SKM-1 (cell line): ENCODE measurements around the gene PROM2.

Experiments
- DNase-seq: peaks from one replicate; lab custom pipeline; 2025; ENCODE audit not compliant: unreplicated experiment; lab: John Stamatoyannopoulos, UW

Gene PROM2

DNA sequence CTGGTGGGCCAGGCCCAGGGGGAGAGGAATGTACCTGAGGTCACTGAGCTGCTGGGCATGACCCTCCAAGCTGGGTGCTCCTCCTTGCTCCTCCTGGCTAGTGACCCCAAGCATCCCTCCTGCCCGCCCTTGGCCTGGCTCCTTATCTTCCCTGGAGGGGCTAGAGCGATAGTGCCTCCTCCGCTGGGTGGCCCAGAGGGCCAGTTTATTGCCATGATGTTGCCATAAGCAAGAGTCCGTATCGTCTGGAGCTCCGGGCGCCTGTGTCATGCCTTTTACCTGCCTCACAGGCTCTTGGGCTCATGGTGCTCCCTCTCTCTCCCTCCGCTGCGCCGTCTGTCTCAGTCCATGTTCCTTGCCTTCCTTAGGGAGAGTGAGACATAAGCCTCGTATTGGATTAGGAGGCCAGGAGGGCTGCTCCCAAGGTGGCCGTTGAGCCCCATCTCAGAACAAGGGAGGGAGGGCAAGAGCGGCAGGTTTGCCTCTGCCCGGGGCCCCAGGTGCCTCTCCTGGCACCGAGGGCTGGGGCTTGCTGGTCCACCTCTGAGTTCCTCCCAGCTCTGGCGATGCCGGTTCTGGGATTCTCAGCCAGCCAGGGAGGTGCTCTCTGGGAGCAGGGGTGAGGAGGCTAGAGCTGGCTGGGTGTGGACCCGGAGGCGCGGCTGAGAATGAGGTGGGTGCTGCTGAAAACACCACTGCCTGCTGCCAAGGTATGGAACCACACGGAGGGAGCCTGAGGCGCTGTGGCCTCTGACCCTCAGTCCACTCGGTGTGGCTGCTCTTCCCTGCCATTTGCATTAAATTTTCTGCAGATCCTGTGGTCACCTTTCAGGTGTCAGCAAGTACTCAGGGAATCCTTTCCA is 45.5 kb downstream of the PROM2 start:
- no peak for DNase-seq

GRCh38 chr2:95320344-95320712 is 46.1 kb downstream of the PROM2 start:
- no peak for DNase-seq

DNA sequence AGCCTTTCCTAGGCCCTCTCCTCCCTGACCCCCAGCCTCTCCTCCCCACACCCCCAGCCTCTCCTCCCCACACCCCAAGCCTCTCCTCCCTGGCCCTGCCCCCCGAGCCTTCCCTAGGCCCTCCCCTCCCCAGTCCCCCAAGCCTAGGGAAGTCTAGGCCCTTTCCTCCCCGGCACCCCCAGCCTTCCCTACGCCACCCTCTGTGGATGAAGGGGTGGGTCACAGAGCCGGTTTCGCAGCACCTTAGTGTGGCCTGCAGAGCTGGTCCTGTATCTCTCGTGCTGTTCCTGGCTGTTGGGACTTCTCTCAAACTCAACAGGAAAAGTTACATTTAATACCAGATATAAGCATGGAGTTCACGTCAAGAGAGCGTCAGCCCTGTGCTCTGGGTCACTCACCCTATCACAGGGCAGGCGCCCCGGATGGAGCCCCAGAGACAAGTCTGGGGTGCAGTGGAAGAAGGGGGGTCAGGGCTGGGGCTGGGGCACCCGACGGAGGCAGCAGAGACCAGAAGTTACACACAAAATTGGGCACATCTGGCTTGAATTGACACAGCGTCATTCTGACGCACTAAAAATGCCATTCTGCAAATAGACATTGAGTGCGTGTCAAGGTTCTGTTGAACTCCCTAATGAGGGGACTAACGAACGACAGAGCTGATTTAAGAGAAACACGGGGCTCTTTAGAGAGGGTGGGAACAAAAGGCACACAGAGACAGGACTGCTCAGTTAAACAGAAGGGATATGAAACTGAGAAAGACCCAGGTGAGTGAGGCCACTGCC is 46.9 kb downstream of the PROM2 start:
- no peak for DNase-seq

DNA sequence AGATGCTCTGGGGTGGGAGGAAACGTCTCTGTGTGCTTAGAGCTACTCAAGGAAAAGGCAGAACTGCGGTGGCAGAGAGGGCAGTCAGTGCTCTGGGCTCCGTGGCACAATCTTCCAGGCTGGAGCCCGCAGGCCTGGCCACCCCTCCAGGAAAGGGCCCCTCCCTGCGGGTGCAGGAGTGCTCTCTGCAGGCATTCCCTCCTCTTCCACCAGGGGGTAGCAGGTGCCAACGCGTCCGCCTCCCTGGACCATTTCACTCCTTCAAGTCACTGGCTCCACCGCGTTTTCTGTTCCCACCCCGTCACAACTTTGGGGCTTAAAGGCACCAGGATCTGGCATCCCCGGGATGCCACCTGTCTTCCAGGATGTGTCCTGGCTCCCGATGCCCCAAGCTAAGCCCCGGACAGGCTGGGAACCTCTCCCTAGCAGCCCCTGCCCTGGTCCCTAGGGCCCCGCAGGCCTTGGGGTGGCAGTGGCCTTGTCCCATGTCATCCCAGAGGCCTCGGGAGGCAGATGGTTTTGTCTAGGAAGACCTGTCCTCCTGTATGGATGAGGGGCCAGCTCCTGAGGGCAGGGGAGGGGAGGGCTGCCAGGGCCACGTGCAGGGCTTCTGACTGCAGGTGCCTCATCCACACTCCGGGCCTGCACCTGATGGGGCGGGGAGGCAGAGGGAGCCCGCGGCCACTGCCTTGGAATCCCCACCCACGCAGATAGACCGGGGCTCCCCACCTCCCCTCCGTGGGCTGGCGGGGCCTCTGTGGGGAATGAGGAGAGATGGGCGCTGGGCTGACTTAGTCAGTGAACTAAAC is 49.3 kb downstream of the PROM2 start:
- no peak for DNase-seq

GRCh38 chr2:95325026-95325425 is 50.8 kb downstream of the PROM2 start:
- DNase-seq: no peak

DNA sequence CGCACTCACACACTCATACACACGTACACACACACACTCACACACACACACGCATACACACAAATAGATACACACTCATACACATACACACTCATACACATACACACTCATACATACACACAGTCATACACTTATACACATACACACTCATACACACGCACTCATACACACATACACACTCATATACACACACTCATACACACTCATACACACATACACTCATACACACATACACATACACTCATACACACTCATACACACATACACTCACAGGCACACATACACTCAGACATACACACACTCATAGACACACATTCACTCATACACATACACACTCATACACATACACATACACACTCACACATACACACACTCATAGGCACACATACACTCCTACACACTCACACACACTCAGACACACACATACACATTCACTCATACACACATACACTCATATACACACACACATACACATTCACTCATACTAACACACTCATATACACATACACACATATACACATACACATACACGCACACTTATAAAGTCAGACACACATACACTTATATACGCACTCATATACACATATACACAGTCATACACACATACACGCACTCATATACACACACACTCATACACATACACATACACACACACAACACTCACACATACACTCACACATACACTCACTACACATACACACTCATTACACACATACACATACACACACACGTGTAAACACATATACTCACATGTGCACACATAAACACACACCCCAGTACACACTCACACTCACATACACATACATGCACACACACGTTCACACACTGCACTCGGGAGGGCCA is 51.6 kb downstream of the PROM2 start:
- DNase-seq: no peak

- DNase-seq: no peak
Measured at GRCh38 chr2:95326433-95327140, 52.3 kb downstream of the PROM2 start.

DNA sequence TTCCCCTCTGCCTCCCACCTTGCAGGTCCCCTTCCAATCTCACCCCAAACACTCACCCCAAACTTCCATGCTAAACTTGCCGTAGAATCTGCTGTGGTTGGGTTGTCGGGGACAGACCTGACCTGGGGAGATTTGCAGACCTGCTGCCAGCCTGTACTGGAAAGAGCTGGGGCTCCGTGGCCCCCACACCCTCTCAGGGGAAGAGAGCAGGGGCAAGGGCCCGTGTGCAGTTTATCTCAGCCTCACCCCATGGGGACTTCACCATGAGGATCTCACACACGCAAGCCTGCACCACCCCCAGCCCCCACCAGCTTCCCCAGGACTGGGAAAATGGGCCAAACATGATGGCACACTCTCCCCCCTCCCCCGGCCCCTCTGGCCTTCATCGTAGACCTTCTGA is 53.6 kb downstream of the PROM2 start:
- no peak for DNase-seq

GRCh38 chr2:95328358-95329125 is 54.3 kb downstream of the PROM2 start:
- DNase-seq: no peak

GRCh38 chr2:95329401-95329800 is 55.2 kb downstream of the PROM2 start:
- DNase-seq: no peak

GRCh38 chr2:95329891-95330793 is 55.9 kb downstream of the PROM2 start:
- no peak for DNase-seq

- no peak for DNase-seq
Measured at GRCh38 chr2:95330794-95331338, 56.6 kb downstream of the PROM2 start.

DNA sequence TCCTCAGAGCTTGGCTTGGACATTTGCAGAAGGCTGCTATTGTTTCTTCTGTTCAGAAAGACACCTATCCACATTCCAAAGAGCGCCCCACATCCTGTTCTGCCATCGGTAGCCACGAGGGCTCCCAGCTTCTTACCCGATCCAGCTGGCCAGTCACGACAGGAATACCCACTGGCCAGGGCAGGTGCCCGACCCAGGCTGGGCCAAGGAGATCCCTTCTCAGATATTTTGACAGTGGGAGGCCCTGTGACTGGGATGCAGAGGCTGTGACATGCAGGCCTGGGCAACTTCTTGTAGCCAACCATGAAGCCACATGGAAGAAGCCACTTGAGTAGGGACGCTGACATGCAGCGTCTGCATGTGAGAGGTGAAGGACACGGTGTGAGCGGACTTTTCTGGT is 57.4 kb downstream of the PROM2 start:
- no peak for DNase-seq

GRCh38 chr2:95332036-95332435 is 57.8 kb downstream of the PROM2 start:
- DNase-seq: no peak

DNA sequence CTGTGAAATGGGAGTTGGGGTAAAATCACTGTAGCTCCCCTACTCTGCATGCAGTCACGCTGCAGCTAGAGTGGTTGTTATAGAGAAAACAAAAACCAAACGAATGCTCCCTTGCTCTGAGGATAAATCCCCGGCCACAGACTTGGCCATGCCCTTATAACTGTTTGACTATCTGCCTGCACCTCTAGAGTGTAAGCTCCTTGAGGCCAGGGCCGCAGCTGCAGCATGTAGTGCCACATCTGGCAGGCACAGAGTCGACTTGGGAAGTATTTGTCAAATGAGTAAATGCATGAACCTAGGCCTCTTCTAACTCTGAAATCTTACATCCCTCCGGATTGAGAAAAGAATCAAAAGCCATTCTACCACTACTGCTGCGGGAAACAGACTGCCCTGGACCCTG is 58.8 kb downstream of the PROM2 start:
- DNase-seq: no peak

DNA sequence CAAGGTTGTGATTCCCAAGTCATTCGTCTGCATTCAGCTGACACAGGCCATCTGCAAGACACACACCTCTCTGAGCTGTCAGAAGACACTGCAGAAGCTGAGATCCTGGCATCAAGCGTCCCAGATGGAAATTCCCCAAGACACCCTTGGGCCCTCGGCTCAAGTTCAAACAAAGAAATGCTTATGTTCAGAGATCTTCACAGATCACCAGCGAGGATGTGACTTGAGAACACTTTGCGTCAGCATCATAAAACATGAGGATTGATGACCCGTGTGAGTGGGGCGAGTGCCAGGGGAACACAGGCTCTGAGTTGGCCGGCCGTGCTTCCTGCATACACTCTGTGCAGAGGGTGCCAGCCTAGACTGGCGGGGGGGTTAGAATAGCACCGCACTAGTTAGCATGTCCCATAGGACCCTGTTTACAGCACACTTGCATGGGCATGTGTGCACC is 59.7 kb downstream of the PROM2 start:
- DNase-seq: no peak

DNA sequence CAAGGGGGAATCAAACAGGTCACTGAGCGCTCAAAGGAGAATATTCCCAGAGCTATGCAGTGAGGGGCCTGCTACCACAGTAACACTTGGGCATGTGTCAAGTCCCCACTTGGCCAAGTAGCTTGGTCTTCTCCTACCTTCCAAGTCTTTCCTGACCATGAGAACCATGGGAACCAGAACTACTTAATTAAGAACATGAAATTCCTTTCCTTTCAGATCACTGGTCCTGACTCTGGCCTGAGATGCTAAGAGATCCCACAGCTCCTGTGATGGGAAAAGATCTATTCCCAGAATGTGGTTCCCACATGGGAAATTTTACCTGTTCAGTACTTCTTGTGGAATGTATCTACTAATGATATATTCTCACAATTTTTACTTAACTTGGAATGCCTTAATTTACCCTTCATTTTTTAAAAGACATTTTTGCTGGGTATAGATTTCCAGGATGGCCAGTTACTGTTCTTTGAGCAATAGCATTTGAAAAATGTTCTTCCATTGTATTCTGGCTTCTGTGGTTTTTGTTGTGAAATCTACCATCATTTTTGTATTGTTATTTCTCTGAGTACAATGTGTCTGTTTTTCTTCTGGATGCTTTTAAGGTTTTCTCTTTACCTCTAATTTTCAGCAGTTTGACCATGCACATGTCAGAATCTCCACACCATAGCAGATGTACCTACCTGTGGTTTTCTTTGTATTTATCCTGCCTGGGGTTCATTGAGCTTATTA is 60.8 kb downstream of the PROM2 start:
- DNase-seq: no peak
